ENCODE results near the gene IFI6. TPM values are rescaled to one million over a fixed set of nuclear protein-coding genes. Genes with fewer than 3 reads are reported as not detected.

The IFI6 gene
- total RNA-seq, 4 donors from 2014 or later = 1.2 to 28.1 (median 14.2) TPM

DNA sequence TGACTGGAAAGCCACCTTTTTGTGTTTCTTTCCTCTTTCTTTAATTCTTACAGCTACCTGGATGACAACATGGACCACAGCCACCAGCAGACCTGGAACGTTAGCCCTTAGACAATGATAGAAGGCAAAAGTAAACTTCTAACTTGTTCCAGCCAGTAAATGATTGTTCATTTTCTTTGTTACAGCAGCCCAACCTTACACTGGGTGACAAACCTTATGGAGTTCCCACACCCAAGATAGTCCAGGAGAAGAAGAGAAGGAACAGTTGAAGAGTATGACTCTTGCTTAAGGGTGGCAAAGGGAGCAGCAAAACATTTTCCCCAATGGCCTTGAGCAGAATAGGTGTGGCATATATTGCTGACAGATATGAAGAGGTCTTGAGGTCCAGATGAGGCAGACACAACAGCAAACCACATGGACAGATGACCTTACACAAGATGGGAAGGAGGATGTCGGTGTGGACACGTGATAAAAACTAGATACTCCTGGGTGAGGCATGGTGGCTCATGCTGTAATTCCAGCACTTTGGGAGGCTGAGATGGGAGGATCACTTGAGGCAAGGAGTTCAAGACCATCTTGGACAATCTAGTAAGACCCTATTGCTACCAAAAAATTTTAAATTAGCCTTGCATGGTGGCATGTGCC, 42.0 kb upstream of the IFI6 start:
- Histone ChIP-seq H3K9me3 (no peaks in the 10 kb centered on the region), H3K27ac (no peak overlapping the region), H3K4me3 (no peak overlapping the region), H3K27me3 (no peaks in the 10 kb centered on the region), H3K36me3 (no peaks in the 10 kb centered on the region), H3K4me1 (no peaks in the 10 kb centered on the region)
- intact Hi-C loops (cut with DNase I; ENCODE audit: low total_unique reads) = no loop called here
- in situ Hi-C loops (cut with MboI; ENCODE audit: low pct_ligation_motif_present in 1 of 4, low pct_unique_long_range_greater_than_20kb in 1 of 4, low sequenced_read_pairs in 3 of 4) = no loop called here
- 76 to 81% methylated on average over 3 of the region's 3 CpGs for WGBS, 2 donors (ENCODE audit: low coverage in 1 of 2)
- TF ChIP-seq, protein P1, sequence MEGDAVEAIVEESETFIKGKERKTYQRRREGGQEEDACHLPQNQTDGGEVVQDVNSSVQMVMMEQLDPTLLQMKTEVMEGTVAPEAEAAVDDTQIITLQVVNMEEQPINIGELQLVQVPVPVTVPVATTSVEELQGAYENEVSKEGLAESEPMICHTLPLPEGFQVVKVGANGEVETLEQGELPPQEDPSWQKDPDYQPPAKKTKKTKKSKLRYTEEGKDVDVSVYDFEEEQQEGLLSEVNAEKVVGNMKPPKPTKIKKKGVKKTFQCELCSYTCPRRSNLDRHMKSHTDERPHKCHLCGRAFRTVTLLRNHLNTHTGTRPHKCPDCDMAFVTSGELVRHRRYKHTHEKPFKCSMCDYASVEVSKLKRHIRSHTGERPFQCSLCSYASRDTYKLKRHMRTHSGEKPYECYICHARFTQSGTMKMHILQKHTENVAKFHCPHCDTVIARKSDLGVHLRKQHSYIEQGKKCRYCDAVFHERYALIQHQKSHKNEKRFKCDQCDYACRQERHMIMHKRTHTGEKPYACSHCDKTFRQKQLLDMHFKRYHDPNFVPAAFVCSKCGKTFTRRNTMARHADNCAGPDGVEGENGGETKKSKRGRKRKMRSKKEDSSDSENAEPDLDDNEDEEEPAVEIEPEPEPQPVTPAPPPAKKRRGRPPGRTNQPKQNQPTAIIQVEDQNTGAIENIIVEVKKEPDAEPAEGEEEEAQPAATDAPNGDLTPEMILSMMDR (IDR thresholded peaks at IDR 0.05) = no peak
- DNase-seq = no peak

DNA sequence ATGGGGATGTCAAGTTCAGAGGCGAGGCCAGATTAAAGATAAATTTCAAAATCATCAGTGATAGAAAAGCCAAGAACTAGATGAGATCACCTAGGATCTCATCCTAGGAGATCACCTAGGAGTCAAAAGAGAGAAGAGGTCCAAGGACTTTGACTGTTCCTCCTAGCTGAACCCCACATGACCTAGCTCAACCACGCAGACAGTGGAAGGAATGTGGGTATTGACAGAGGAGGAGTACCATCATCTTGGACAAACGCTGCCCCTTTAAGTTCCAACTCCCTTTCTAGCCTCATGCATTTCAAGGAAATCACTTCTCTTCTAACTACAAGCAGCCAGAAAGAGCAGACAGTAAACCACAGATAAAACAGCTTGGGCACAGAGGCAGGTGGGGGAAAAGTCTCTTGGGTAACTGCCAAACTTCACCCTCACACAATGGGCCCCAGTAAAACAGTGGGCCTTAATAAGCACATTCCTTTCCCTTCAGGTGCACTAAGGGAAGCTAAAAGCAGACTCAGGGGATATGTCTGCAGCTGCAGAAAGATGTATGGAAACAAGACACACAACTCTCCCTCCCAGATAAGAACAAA, 41.2 kb upstream of the IFI6 start:
- intact Hi-C loops (cut with DNase I; ENCODE audit: low total_unique reads) = no loop called here
- H3K27ac ChIP-seq = no peak overlapping the region
- no peak for TF ChIP-seq EP300 (IDR thresholded peaks at IDR 0.05; ENCODE audit: low read depth)
- no peak for TF ChIP-seq POLR2AphosphoS5 (IDR thresholded peaks at IDR 0.05)
- no peak for TF ChIP-seq POLR2A (IDR thresholded peaks at IDR 0.05)
- TF ChIP-seq, protein P1 (IDR thresholded peaks at IDR 0.05) = no peak
- no peak for DNase-seq
- no peak overlapping the region for H3K4me3 ChIP-seq
- in situ Hi-C loops (cut with MboI; ENCODE audit: low pct_ligation_motif_present in 1 of 4, low pct_unique_long_range_greater_than_20kb in 1 of 4, low sequenced_read_pairs in 3 of 4) = no loop called here
- peaks cover 0 to 3% of the 10 kb centered on the region in 2 donors for H3K9me3 ChIP-seq
- no peaks in the 10 kb centered on the region for H3K4me1 ChIP-seq
- 44 to 46% methylated on average over 3 of the region's 3 CpGs for WGBS, 2 donors (ENCODE audit: low coverage in 1 of 2)
- H3K36me3 ChIP-seq = no peaks in the 10 kb centered on the region
- no peaks in the 10 kb centered on the region for H3K27me3 ChIP-seq

DNA sequence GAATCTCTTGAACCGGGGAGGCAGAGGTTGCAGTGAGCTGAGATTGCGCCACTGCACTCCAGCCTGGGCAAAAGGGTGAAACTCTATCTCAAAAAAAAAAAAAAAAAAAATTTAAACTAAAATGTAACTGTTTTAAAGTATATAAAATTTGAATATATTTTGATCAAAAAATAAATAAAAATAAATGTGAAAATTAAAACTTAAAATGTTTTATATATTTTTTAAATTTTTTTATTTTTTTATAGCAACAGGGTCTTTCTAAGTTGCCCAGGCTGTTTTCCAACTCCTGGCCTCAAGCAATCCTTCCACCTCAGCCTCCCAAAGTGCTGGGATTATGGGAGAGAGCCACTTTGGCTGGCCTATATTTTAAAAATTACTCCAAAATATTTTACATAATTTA, 38.6 kb upstream of the IFI6 start:
- in situ Hi-C loops (cut with MboI; ENCODE audit: low pct_ligation_motif_present in 1 of 4, low pct_unique_long_range_greater_than_20kb in 1 of 4, low sequenced_read_pairs in 3 of 4) = no loop called here
- 96% methylated on average over 2 of the region's 2 CpGs; no CpG with 5 or more reads in 1 of the 2 donors for WGBS, 2 donors (ENCODE audit: low coverage in 1 of 2)

DNA sequence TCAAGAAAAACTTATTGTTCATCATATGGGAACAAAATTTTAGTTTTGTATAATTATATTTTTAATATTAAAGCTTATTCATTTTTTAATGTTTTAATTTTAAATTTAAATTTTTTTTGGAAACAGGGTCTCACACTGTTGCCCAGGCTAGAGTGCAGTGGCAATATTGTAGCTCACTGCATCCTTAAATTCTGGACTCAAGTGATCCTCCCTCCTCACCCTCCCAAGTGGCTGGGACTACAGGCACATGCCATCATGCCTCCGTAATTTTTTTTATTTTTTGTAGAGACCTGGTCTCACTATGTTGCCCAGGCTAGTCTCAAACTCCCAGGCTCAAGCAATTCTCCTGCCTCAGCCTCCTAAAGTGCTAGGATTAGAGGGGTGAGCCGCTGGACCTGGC, 33.6 kb upstream of the IFI6 start:
- H3K27me3 ChIP-seq = no peaks in the 10 kb centered on the region
- no peak for TF ChIP-seq EP300 (IDR thresholded peaks at IDR 0.05; ENCODE audit: low read depth)
- no peak for TF ChIP-seq POLR2AphosphoS5 (IDR thresholded peaks at IDR 0.05)
- TF ChIP-seq, protein P1 (IDR thresholded peaks at IDR 0.05) = no peak
- TF ChIP-seq POLR2A (IDR thresholded peaks at IDR 0.05) = no peak
- H3K4me3 ChIP-seq = no peak overlapping the region
- H3K9me3 ChIP-seq = peaks cover 4 to 9% of the 10 kb centered on the region in 2 donors
- no peaks in the 10 kb centered on the region for H3K4me1 ChIP-seq
- 77 to 80% methylated on average over 1 to 2 of the region's 2 CpGs for WGBS, 2 donors (ENCODE audit: low coverage in 1 of 2)
- DNase-seq = no peak
- intact Hi-C loops (cut with DNase I; ENCODE audit: low total_unique reads) (no loop called here), in situ Hi-C loops (cut with MboI; ENCODE audit: low pct_ligation_motif_present in 1 of 4, low pct_unique_long_range_greater_than_20kb in 1 of 4, low sequenced_read_pairs in 3 of 4) (no loop called here)
- no peaks in the 10 kb centered on the region for H3K36me3 ChIP-seq
- H3K27ac ChIP-seq = no peak overlapping the region

More for the DNA sequence above, 38.6 kb upstream of the IFI6 start:
- Histone ChIP-seq H3K27me3 (no peaks in the 10 kb centered on the region), H3K36me3 (no peaks in the 10 kb centered on the region), H3K4me1 (no peaks in the 10 kb centered on the region), H3K27ac (no peak overlapping the region), H3K9me3 (peaks cover 0 to 3% of the 10 kb centered on the region in 2 donors), H3K4me3 (no peak overlapping the region)
- intact Hi-C loops (cut with DNase I; ENCODE audit: low total_unique reads) = no loop called here
- TF ChIP-seq POLR2AphosphoS5 (IDR thresholded peaks at IDR 0.05) (no peak), POLR2A (IDR thresholded peaks at IDR 0.05) (no peak), EP300 (IDR thresholded peaks at IDR 0.05; ENCODE audit: low read depth) (no peak)
- TF ChIP-seq, protein P1 (IDR thresholded peaks at IDR 0.05) = no peak
- DNase-seq = no peak
